GM06990 (cell line): ENCODE results near the gene CPED1.
A peak's percentile ranks its signal among the peaks of the same experiment; 100 is the strongest.

ENCODE experiments used
- DNase-seq: peaks from one replicate; pipeline ENCODE4 v3.0.0-alpha.2; 2011; ENCODE audit not compliant: insufficient read length; ENCODE audit errors: extremely low read depth
- H3K27me3 ChIP-seq: replicated peaks from 2 replicates; pipeline ENCODE4 v1.6.0; 2011; ENCODE audit warnings: low read length; ENCODE audit not compliant: control insufficient read depth, insufficient read depth
- H3K36me3 ChIP-seq: 2 replicates; pipeline ENCODE4 v1.5.1; 2011; ENCODE audit warnings: low read length; ENCODE audit not compliant: control insufficient read depth, insufficient read depth
- H3K4me3 ChIP-seq: replicated peaks from 2 replicates; pipeline ENCODE4 v1.5.1; 2011; ENCODE audit warnings: low read depth, mild to moderate bottlenecking, control low read depth, low read length
- CTCF ChIP-seq: IDR thresholded peaks from 2 replicates; pipeline ENCODE4 v1.5.1; 2011; ENCODE audit warnings: low read length, control low read depth, mild to moderate bottlenecking, inconsistent platforms; ENCODE audit not compliant: insufficient read depth, poor library complexity, severe bottlenecking

The CPED1 gene

GRCh38 chr7:121078701-121079227, 90.3 kb downstream of the CPED1 start:
- H3K27me3 ChIP-seq, result no peaks in the 10 kb centered on the region; the same call in 1 of the 2 replicates
- no peaks in the 10 kb centered on the region for H3K36me3 ChIP-seq
- no peak for DNase-seq
- H3K4me3 ChIP-seq, result no peak overlapping the region
- TF ChIP-seq CTCF, result no peak

GRCh38 chr7:121079425-121080169, 91.1 kb downstream of the CPED1 start:
- DNase-seq, result no peak
- Histone ChIP-seq H3K36me3 (no peaks in the 10 kb centered on the region), H3K27me3 (no peaks in the 10 kb centered on the region; the same call in 1 of the 2 replicates), H3K4me3 (no peak overlapping the region)
- no peak for TF ChIP-seq CTCF

- TF ChIP-seq CTCF, result no peak
- Histone ChIP-seq H3K4me3 (no peak overlapping the region), H3K36me3 (no peaks in the 10 kb centered on the region), H3K27me3 (no peaks in the 10 kb centered on the region; the same call in 1 of the 2 replicates)
- DNase-seq, result no peak
Observed at GRCh38 chr7:121080257-121080912, 91.9 kb downstream of the CPED1 start.

DNA sequence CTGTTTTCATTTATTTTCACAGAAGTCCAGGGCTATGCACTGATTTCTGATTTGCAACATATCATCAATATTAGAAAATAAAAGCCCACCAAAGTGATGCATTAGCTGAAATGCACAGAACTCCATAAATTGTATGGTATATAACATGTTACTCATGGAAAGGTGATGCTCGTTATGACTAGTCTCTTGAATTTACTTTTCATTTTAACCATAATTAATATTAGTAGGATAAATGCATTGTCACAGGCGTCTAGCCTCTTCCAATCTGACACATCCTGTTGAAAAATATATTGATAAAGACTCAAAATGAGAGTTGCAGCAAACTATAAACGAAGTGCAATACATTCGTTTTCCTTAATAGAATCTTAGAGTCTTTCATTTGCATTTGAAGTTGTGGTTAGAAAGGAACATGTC, 92.4 kb downstream of the CPED1 start:
- H3K36me3 ChIP-seq, result no peaks in the 10 kb centered on the region
- H3K4me3 ChIP-seq, result no peak overlapping the region
- no peak for DNase-seq
- no peaks in the 10 kb centered on the region; the same call in 1 of the 2 replicates for H3K27me3 ChIP-seq
- no peak for TF ChIP-seq CTCF

DNA sequence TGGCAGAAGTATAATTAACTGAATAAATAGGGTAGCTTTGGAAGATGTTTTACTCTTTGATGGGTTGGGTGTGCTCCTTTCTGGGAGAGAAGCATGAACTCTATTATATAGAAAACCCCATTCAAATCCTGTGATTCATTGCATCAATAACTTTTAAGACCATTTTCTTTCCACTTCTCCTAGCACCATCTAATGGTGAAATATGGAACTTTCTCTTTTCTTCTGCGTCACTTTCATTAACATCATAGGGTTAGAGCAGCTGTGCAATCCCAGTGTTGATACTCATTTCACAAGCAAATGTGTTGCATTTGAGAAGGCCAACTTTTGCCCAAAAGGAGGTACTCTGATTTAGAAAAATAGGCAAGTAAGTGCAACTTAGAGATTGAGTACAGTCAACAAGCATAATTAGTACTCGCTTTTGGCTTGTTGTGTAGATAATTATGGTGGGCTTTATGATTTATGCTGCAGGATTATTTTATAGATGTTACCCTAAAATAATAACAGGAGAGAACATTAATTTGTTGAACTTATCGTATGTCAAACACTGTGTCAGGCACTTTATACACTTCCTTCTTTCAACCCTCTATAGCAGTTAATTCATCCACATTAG, 92.9 kb downstream of the CPED1 start:
- Histone ChIP-seq H3K36me3 (no peaks in the 10 kb centered on the region), H3K27me3 (no peaks in the 10 kb centered on the region; the same call in 1 of the 2 replicates), H3K4me3 (no peak overlapping the region)
- peak; percentile 48 for TF ChIP-seq CTCF
- no peak for DNase-seq
